ENCODE data around the gene CFAP65. TPM values are rescaled to one million over a fixed set of nuclear protein-coding genes. Genes with fewer than 3 reads are reported as not detected.

The CFAP65 gene
- total and polyA plus RNA-seq, 8 donors = 0.06 to 0.38 (median 0.13) TPM

DNA sequence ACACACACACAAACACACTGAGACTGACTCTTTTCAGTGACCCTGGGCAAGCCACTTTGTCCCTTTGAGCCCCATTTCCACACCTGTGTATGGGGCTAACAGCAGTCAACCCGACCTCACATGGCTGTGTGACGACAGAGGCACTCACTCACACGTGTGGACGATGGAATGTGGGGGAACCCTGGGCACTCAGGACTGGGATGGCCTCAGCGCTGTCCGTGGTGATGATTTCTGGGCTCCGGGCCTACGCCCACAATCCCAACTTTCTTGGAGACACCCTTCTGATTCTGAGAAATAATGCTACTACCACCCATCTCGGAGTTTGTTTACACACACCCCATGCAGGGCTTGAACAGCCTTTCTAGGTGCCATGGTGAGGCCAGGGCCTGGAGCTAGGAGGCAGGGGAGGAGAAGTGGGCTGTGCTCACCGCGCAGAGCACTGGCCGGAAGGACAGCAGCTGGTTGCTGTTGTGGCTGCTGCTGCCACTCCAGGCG lies 49.6 kb downstream of the CFAP65 start:
- H3K27me3 ChIP-seq = peaks cover 0 to 28% (median 0%) of the 10 kb centered on the region in 4 donors
- ATAC-seq (no peak), FAIRE-seq (no peak), DNase-seq (no peak)
- no peak overlapping the region for H3K4me3 ChIP-seq
- TF ChIP-seq, protein P1, sequence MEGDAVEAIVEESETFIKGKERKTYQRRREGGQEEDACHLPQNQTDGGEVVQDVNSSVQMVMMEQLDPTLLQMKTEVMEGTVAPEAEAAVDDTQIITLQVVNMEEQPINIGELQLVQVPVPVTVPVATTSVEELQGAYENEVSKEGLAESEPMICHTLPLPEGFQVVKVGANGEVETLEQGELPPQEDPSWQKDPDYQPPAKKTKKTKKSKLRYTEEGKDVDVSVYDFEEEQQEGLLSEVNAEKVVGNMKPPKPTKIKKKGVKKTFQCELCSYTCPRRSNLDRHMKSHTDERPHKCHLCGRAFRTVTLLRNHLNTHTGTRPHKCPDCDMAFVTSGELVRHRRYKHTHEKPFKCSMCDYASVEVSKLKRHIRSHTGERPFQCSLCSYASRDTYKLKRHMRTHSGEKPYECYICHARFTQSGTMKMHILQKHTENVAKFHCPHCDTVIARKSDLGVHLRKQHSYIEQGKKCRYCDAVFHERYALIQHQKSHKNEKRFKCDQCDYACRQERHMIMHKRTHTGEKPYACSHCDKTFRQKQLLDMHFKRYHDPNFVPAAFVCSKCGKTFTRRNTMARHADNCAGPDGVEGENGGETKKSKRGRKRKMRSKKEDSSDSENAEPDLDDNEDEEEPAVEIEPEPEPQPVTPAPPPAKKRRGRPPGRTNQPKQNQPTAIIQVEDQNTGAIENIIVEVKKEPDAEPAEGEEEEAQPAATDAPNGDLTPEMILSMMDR (IDR thresholded peaks at IDR 0.05) = no peak
- H3K27ac ChIP-seq = no peak overlapping the region
- no peaks in the 10 kb centered on the region for H3K9me3 ChIP-seq
- WGBS, 2 donors = 36 to 49% methylated on average over 13 of the region's 13 CpGs
- peaks cover 6 to 13% (median 8%) of the 10 kb centered on the region in 3 donors for H3K4me1 ChIP-seq
- H3K36me3 ChIP-seq = no peaks in the 10 kb centered on the region
- intact Hi-C loops (cut with DNase I) = no loop called here

DNA sequence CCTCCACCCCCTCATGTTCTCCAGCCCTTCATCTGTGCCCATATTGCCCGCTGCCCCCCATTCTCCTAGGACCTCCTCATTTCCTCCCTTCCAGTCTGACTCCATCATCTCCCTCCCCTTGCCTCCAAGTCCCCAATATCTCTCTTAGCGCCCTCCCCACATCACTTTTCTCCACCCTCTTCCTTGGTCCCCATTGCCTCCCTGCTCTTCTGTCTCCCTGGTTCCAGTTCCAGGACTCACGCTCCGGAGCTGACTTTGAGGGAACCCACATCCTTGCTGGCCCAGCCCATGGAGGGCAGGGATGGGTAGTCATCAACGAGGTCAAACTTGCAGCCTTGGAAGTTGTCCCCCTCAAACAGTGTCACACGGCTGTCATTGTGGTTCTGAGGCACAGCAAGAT lies 50.7 kb downstream of the CFAP65 start:
- H3K9me3 ChIP-seq = no peaks in the 10 kb centered on the region
- intact Hi-C loops (cut with DNase I) = no loop called here
- H3K4me1 ChIP-seq = peaks cover 5 to 13% (median 6%) of the 10 kb centered on the region in 3 donors
- TF ChIP-seq, protein P1 (IDR thresholded peaks at IDR 0.05) = no peak
- no peak overlapping the region for H3K27ac ChIP-seq
- H3K4me3 ChIP-seq = no peak overlapping the region
- H3K36me3 ChIP-seq = no peaks in the 10 kb centered on the region
- WGBS, 2 donors = 19 to 25% methylated on average over 6 of the region's 6 CpGs
- peaks cover 0 to 28% (median 0%) of the 10 kb centered on the region in 4 donors for H3K27me3 ChIP-seq
- no peak for ATAC-seq
- FAIRE-seq = no peak
- no peak for DNase-seq

DNA sequence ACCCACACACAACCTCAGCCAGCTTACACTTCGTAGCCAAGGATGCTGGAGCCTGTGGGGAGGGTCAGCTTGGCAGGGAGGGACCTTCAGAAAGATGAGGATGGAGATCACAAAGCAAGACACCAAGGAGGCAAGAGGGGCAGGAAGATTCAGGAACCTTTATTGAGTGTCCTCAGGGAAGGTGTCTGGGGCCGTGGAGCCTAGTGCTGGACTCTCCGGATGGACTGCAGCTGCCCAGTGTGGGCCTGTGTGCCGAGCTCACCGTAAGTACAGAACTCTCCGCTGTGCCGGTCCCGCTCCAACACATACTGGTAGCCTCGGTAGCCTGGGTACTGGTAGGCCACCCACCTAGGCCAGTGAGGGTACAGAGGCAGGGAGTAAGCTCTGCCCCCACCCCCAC lies 51.3 kb downstream of the CFAP65 start:
- ATAC-seq = no peak
- Histone ChIP-seq H3K9me3 (no peaks in the 10 kb centered on the region), H3K27me3 (peaks cover 0 to 29% (median 3%) of the 10 kb centered on the region in 4 donors), H3K27ac (no peak overlapping the region), H3K36me3 (no peaks in the 10 kb centered on the region), H3K4me1 (peaks cover 4 to 14% (median 6%) of the 10 kb centered on the region in 3 donors), H3K4me3 (no peak overlapping the region)
- DNase-seq = peak in 1 of 6 donors; percentile 61
- TF ChIP-seq, protein P1 (IDR thresholded peaks at IDR 0.05) = no peak
- no peak for FAIRE-seq
- intact Hi-C loops (cut with DNase I) = no loop called here
- 22 to 24% methylated on average over 9 of the region's 9 CpGs for WGBS, 2 donors

DNA sequence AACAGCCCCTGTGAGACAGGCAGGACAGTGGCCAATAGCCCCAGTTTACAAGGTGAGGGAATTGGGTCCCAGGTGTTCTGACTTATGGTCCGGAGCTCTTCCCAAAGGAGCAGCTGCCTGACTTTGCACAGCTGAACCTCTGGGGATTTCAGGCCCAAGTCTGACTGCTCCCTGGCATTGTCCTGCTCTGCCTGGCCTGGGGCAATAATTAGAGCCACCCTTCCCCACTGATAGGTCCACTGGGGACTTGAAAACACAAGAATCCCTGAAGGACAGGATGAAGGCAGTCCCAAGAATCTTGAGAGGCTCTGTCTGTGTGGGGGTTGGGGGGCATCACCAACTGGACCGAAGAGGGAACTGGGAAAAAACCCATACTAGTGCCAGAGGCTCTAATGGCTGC lies 52.7 kb downstream of the CFAP65 start:
- intact Hi-C loops (cut with DNase I) = no loop called here

DNA sequence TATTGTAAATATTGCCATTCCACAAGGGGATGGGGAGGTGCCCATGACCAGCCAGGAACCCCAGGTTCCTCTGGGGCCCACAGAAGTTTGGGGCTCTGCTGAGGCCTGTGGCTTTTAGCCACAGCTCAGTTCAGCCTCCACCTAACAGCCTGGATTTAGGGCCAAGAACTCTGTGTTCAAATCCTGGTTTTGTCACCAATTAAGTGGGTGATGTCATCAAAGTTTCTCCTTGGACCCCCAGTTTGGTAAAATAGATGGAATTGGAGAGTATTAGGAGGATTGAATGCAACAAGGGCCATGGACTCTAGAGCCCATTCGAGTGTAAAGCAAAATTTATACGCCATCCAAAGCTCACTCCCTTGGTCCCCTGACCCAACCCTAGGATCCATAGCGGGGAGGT lies 53.2 kb downstream of the CFAP65 start:
- FAIRE-seq = no peak

More for the DNA sequence above, 52.7 kb downstream of the CFAP65 start:
- WGBS, 2 donors = 49 to 53% methylated on average over 2 of the region's 2 CpGs
- FAIRE-seq (no peak), DNase-seq (no peak), ATAC-seq (no peak)
- Histone ChIP-seq H3K4me3 (no peak overlapping the region), H3K27me3 (peaks cover 0 to 34% (median 7%) of the 10 kb centered on the region in 4 donors), H3K4me1 (peaks cover 3 to 17% (median 7%) of the 10 kb centered on the region in 3 donors), H3K36me3 (no peaks in the 10 kb centered on the region), H3K27ac (no peak overlapping the region), H3K9me3 (no peaks in the 10 kb centered on the region)
- TF ChIP-seq, protein P1 (IDR thresholded peaks at IDR 0.05) = no peak

More for the DNA sequence above, 53.2 kb downstream of the CFAP65 start:
- no peak overlapping the region for H3K27ac ChIP-seq
- intact Hi-C loops (cut with DNase I) = no loop called here
- no peak overlapping the region for H3K4me3 ChIP-seq
- no peak for ATAC-seq
- H3K9me3 ChIP-seq = no peaks in the 10 kb centered on the region
- DNase-seq = no peak
- no peaks in the 10 kb centered on the region for H3K36me3 ChIP-seq
- 56 to 57% methylated on average over 3 of the region's 3 CpGs for WGBS, 2 donors
- H3K27me3 ChIP-seq = peaks cover 0 to 39% (median 8%) of the 10 kb centered on the region in 4 donors
- TF ChIP-seq, protein P1 (IDR thresholded peaks at IDR 0.05) = no peak
- H3K4me1 ChIP-seq = peaks cover 0 to 12% (median 4%) of the 10 kb centered on the region in 3 donors

Data from pancreas (tissue), 10 donors.